Ishikawa (cell line): Measurements from ENCODE around the gene MYH6.

Experiments used
- CEBPB ChIP-seq: IDR thresholded peaks from 2 replicates; pipeline ENCODE4 v1.6.1; 2012
- CREB1 ChIP-seq: IDR thresholded peaks from 2 replicates; pipeline ENCODE4 v1.6.1; 2012; ENCODE audit warnings: low read depth
- EGR1 ChIP-seq: IDR thresholded peaks from 2 replicates; pipeline ENCODE4 v1.6.1; 2012
- EP300 ChIP-seq: IDR thresholded peaks from 2 replicates; pipeline ENCODE4 v1.6.1; 2012; ENCODE audit warnings: borderline replicate concordance
- FOXM1 ChIP-seq: IDR thresholded peaks from 2 replicates; pipeline ENCODE4 v1.6.1; 2012; ENCODE audit warnings: low read depth, borderline replicate concordance
- RAD21 ChIP-seq: IDR thresholded peaks from 2 replicates; pipeline ENCODE4 v1.6.1; 2012; ENCODE audit warnings: low read depth
- REST ChIP-seq: IDR thresholded peaks from 2 replicates; pipeline ENCODE4 v1.6.1; 2012; ENCODE audit warnings: low read depth, mild to moderate bottlenecking
- TAF1 ChIP-seq: IDR thresholded peaks from 2 replicates; pipeline ENCODE4 v1.6.1; 2012; ENCODE audit warnings: low read depth, mild to moderate bottlenecking
- TCF12 ChIP-seq: IDR thresholded peaks from 2 replicates; pipeline ENCODE4 v1.6.1; 2012; ENCODE audit warnings: low read depth
- TEAD4 ChIP-seq: IDR thresholded peaks from 2 replicates; pipeline ENCODE4 v1.6.1; 2012
- USF1 ChIP-seq: IDR thresholded peaks from 2 replicates; pipeline ENCODE4 v1.6.1; 2012
- YY1 ChIP-seq: IDR thresholded peaks from 2 replicates; pipeline ENCODE4 v1.6.1; 2012; ENCODE audit warnings: low read depth
- ZBTB7A ChIP-seq: IDR thresholded peaks from 2 replicates; pipeline ENCODE4 v1.6.1; 2012; ENCODE audit warnings: low read depth
- TF ChIP-seq, protein P1 (sequence below): IDR thresholded peaks from 2 replicates; pipeline ENCODE4 v1.6.1; 2012

DNA sequence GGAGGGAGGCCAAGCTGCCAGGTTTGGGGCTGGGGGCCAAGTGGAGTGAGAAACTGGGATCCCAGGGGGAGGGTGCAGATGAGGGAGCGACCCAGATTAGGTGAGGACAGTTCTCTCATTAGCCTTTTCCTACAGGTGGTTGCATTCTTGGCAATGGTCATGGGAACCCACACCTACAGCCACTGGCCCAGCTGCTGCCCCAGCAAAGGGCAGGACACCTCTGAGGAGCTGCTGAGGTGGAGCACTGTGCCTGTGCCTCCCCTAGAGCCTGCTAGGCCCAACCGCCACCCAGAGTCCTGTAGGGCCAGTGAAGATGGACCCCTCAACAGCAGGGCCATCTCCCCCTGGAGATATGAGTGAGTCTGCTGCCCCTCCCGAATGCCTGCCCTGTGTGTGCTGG, 35.0 kb downstream of the MYH6 start:
- TF ChIP-seq EP300 (no peak), CREB1 (no peak), YY1 (no peak), TEAD4 (no peak), TAF1 (no peak), RAD21 (no peak), USF1 (no peak), ZBTB7A (no peak), FOXM1 (no peak), EGR1 (no peak), REST (no peak), TCF12 (no peak), CEBPB (no peak)
- TF ChIP-seq, protein P1, sequence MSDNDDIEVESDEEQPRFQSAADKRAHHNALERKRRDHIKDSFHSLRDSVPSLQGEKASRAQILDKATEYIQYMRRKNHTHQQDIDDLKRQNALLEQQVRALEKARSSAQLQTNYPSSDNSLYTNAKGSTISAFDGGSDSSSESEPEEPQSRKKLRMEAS = no peak
